Right lobe of liver (tissue), 4 donors: ENCODE data around the gene LPCAT3.

ENCODE experiments used
- POLR2A ChIP-seq: fragments of 450-650 bp; IDR thresholded peaks from one replicate; pipeline ENCODE4 v1.6.1; 2017; ENCODE audit warnings: antibody characterized with exemption, mild to moderate bottlenecking
- TF ChIP-seq, protein P1 (sequence below), 4 donors: fragments of 200-600 bp in 3 of 4; fragments of 450-650 bp in 1 of 4; IDR thresholded peaks; one replicate each; pipeline versions ENCODE4 v1.5.1 to v1.8.0; 2016 to 2022; ENCODE audit warnings: antibody characterized with exemption in 4 of 4, mild to moderate bottlenecking in 2 of 4
- donor health status: DM: no; HTN: no; CAD: no.
- donor health status: DM: no; HTN: no; CAD: no.
- donor health status: DM: no; HTN: yes; CAD: no.

DNA sequence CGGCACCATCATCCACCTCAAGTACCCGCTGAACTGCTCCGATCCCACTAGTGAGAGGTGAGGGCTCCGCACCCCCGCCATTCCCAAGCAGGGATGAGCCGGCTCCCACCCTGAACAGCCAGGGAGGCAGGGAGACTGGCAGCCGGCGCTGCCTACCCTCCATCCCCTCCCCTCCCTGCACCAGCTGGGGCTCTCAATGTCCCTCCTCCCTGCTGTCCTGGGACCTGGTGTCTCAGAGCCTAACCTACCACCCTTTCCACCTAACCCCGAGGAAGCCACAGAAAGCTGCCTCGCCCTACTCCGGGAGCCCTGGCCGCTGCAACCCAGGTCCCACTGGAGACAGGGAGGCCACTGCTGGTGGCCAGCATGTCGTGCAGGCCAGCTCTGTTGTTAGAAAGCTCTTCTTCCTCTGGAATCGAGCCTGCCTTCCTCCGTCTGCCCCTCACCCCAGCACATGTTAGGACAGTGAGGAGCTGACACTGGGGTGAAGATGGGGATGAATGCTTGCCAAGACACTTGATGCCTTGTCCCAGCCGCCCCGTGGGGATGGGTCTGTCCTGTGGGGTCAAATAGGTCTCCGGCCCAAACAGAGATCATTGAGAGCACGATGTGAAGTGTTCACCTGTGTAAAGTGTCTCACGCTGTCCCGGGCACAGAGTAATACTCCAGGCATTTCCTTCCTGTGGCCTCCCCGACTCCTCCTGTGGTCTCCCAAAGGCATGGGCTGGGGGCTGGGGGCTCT is 66.0 kb downstream of the LPCAT3 start:
- TF ChIP-seq, protein P1, sequence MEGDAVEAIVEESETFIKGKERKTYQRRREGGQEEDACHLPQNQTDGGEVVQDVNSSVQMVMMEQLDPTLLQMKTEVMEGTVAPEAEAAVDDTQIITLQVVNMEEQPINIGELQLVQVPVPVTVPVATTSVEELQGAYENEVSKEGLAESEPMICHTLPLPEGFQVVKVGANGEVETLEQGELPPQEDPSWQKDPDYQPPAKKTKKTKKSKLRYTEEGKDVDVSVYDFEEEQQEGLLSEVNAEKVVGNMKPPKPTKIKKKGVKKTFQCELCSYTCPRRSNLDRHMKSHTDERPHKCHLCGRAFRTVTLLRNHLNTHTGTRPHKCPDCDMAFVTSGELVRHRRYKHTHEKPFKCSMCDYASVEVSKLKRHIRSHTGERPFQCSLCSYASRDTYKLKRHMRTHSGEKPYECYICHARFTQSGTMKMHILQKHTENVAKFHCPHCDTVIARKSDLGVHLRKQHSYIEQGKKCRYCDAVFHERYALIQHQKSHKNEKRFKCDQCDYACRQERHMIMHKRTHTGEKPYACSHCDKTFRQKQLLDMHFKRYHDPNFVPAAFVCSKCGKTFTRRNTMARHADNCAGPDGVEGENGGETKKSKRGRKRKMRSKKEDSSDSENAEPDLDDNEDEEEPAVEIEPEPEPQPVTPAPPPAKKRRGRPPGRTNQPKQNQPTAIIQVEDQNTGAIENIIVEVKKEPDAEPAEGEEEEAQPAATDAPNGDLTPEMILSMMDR (IDR thresholded peaks at IDR 0.05) = no peak
- no peak for TF ChIP-seq POLR2A
